GM19023 (cell line): Measurements from ENCODE around the gene ARL5C.

Experiments
- ATAC-seq: cut with Tn5 transposase; IDR thresholded peaks from one replicate; pipeline ENCODE4 v1.9.1; 2021; ENCODE audit warnings: mild to moderate bottlenecking, moderate library complexity; ENCODE audit not compliant: unreplicated experiment

The ARL5C gene

DNA sequence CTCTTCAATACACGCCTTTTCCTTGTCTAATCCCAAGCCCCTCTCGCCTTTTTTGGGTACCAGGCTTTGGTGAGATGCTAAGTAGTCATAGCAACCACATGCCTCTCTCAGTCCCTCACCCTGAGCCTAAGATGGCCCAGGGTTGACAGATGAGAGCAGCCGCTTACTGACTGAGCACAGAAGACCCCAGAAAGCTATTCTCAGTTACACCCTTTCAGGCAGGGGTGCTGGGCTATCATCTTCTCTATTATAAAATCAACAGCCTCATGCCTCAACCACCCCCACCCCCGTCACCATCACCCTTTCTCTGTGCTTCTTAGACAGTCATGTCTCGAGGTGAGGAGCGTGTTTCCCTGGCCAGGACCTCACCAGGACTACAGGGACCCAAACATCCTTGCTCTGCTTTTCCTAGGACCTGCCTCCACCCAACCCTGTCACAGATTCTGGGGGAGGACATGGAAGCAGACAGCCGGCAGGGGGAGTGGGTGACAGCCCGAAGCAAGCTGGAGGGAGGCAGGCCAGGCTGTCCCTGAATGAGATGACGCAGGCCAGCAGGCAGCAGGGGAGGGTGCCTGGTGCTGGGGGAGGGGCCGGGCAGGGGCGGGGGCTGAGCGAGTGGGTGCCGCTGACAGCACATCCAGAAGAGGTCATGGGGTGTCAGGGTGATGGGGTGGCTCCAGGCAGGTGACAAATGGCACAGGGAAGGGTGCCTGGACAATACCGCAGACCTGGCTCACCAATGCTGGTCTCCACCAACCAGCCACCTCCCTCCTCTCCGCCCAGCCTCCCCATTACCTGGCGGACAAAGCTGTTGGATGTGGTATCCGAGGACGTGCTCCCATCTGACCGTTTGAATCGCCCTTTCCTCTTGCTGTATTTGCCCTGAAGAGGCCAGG lies 28.4 kb upstream of the ARL5C start:
- ATAC-seq = no peak

GRCh38 chr17:39193346-39193745 lies 27.4 kb upstream of the ARL5C start:
- ATAC-seq = no peak

DNA sequence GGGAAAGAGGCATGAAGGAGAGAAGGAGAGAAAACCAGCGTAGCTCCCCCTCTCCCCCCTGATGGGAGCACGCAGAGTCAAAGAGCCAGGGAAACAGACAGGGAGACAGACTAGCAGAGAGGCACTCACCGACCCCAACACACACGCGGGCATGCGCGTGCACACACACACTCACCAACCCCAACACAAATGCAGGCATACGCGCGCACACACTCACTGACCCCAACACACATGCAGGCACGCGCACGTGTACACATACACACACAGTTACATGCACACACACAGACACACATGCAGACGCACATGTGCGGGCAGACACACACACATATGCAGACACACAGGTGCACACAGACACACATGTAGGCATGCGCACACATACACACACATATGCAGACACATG lies 26.9 kb upstream of the ARL5C start:
- no peak for ATAC-seq

DNA sequence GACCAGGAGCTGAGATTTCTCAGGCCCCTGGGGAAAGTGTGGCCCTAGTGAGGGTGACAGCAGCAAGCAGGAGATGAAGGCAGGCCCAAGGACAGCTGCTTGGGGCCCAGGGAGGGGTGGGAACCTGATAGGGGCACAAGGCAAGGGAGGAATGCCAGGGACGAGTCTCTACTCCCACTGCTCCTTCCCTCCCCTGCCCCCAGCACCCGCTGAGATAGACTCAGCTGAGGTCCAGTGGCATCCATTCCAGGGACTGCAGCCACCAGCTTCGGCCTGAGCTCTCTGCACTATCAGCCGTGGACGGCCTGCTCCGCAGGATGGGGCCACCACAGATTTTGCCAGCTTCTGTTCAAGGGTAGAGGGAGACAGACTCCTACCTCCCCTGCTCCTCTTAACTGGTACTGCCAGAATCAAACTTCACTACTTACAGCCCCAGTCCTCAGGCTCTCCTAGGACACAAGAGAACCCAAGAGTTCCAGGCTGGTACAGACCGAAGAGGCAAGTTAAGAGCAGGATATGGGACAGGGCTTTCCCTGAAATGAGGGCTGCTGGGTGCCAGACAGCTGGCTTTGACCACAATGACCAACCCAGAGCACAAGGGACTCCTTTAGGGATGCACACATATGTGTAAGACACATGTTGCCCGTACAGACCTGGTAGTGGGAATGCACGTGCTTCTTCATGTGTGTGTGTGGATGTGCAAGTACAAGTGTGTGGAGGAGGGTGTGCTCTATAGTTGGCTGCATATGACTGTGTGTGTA lies 26.0 kb upstream of the ARL5C start:
- ATAC-seq = no peak

DNA sequence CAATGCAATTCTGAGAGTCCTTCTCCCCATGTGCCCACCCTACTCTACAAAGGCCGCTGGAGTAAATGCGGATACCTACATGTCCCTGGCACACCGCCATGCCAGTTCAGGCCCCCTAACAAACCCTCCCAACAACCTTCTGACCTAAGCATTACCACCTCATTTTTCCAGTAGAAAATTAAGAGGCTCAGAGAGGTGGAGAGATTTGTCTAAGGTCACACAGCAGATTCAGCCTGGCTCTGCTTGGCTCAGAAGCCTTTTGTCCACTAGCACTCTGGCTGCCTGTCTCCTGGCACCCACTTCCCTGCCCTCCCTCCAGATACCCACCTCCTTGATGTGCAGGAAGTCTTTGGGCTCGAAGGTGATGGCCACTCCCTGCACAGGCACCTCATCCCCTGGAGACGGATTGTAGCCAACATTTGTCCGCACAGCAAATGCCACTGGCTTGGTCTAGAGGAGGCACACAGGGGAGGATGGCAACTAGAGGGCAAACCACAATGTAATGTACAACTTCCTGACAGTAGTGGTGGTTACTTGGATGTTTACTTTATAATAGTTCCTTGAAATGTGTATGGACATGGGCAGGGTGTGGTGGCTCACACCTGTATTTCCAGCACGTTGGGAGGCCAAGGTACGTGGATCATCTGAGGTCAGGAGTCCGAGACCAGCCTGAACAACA lies 21.3 kb upstream of the ARL5C start:
- no peak for ATAC-seq

DNA sequence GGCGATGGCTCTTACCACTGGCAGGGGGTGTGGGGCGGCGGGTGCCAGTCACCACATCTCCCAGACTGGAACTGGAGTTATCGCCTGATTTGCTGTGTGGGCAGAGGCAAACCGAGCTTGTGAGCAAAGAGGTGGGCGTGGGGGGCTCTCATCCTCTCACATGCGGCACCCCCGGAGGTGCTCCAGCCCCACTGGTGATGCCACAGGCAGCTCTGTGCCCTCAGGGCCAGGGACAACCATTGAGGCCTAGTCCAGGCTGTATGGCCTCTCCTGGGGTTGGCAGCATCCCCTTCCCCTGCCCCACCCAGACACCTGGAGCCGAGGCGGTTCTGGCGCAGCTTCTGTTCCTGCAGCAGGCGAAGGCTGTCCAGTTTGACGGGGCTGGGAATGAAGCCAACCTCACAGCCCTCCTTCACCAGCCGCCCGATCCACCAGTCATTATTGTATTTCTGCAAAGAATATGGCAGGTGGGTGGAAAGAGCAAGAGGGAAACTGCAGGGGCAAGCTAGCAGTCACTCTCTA lies 20.6 kb upstream of the ARL5C start:
- no peak for ATAC-seq

- no peak for ATAC-seq
These were observed 17.8 kb upstream of the ARL5C start for GRCh38 chr17:39183720-39184119.

- no peak for ATAC-seq
These were observed 17.1 kb upstream of the ARL5C start for GRCh38 chr17:39183045-39183444.

DNA sequence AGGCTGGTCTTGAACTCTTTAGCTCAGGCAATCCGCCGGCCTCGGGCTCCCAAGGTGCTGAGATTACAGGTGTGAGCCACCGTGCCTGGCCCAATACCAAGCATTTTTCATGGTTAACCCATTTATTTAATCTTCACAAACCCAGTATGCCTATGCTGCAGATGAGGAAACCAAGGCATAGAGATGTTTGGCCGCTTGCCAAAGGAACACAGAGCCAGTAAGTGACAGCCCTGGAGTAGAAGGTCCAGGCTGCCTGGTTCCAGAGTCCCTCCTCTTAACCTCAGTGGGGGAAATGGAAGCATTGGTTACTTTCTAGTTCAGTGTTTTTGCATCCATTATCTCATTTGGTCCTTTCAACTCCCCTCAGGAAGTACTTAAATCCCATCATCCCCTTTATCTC lies 15.3 kb upstream of the ARL5C start:
- ATAC-seq = no peak

DNA sequence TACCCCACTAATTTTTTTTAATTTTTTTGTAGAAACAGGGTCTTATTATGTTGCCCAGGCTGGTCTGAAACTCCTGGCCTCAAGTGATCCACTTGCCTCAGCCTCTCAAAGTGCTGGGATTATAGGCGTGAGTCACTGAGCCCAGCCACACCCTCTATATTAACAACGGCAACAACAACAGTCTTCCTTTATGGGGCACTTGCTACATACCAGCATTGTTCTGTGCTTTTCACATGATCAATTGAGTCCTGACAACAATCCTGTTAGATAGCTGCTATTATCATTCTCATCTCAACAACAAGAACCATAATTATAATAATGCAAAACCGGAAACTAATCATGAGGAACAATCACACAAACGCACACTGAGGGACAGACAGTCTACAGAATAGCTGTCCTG lies 12.6 kb upstream of the ARL5C start:
- no peak for ATAC-seq

DNA sequence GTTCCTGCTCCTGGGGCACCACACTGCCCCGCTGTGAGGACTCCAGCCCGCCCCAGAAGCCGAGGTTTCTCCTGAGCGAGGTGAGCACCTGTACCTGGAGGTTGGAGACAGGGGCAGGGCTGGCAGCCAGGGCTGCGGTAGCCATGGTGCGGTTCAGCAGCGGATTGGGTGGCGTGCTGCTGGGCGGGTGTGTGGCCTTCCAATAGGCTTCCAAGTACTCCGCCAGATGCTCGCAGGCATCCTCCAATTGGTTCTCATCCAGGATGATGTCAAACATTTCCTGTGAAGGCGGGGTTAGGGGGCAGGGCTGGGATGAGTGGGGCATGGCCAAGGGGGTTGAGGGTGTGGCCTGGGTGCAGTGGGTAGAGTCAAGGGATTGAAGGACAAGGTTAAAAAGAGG lies 11.3 kb upstream of the ARL5C start:
- ATAC-seq = no peak

- ATAC-seq = no peak
These were observed 9.7 kb upstream of the ARL5C start for GRCh38 chr17:39175695-39176093.

DNA sequence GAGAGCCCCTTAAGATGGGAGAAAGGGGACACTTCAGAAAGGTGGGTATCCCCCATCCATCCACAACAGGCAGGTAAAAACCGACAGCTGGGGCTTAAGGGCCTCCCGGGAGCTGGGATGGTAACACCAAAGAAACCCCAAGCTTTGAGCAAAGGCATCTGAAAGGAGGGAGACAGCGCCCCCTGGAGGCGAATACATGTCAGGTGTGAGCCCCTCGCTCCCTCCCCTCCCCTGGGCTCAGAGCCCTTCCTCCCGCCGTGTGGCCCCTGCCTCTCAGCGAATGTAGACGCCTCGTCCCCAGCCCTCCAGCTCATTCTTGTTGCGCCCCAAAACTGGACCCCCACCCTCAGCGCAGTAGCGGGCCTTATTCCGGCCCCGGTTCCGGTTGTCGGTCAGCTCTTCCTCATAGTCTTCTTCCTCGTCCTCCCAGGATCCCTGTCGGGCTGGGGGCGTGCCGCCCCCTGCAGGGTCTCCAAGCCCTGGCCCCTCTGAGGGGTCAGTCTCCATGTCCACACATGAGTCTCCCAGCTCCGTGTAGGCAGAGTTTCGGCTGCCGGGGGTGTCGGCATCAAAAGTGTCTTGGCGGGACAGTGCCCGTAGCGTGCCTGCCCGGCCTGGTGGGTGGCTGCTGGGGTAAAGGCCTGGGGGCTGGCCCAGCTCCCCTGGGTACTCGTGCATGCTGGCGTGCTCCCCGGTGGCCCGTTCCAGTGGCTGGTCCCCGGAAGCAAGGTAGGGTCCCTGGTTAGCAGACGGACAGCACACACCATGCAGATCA lies 9.1 kb upstream of the ARL5C start:
- no peak for ATAC-seq

DNA sequence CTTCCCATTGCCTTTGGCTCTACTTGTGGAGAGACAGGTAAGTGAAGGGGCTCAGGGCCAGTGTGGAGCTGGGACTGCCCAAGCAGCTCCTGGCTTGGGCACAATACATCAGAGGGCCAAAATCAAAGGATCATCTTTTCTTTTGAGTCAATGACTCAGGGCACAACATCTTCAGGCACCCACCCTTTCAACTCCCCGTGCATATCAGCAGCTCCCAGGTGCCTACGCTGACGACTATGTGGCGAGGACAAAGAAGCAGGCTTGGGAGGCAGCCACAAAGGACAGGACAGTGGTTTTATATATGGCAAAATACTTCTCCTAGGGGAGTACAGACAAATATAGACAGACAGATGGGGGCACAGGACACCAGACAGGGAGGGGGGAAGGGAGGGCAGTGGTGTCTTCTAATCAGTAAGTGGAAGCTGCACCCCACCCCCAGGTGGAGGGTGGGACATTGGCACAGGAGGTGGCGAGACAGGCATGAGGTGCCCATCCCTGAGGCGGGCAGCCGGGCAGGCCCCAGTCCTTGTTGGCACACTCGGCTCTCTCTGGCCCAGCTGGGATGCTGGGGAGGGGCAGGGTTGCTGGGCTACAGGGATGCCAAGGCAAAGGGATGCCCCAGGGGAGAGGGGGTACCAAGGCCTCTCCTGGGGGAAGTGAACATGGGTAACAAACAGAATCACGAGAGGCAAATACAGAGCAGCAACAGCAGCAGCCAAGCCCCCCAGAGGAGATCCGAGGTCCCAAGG lies 7.7 kb upstream of the ARL5C start:
- ATAC-seq = no peak

DNA sequence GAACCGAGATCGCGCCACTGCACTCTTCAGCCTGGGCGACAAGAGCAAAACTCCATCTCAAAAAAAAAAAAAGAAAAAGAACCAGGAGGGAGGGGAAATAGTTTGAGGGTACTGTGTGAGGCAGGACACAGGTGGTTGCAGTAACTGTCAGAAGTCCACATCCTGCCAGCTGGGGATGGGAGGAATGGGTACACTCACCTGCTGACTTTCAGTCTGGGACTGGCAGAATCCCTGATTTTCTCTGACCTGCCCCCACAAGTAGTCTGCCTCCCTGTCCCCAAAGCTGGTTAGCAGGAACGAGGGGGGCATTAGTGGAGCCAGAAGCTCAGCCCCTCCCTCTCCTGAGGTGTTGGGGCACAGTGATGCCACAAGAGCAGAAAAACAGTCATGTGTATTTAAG lies 7.1 kb upstream of the ARL5C start:
- ATAC-seq = no peak

GRCh38 chr17:39171933-39172332 lies 6.0 kb upstream of the ARL5C start:
- no peak for ATAC-seq

- ATAC-seq = no peak
These were observed 4.6 kb upstream of the ARL5C start for GRCh38 chr17:39170558-39170957.

DNA sequence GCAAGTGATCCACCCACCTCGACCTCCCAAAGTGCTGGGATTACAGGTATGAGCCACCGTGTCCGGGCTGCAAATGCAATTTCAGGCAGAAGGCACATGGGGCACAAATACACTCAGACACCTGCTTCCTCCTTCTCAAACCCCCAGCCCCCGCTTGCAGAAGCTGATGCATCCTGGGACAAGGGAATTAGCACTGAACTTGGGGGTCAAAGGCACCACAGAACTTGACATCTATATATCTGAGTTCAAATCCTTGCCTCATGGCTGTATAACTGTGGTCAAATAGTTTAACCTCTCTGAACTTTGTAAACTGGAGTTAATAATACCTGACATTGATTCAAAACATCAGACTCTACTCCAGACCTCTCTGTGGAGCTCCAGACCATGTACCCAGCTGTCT lies 4.1 kb upstream of the ARL5C start:
- ATAC-seq = no peak

GRCh38 chr17:39169518-39169917 lies 3.6 kb upstream of the ARL5C start:
- no peak for ATAC-seq

GRCh38 chr17:39169101-39169500 lies 3.1 kb upstream of the ARL5C start:
- ATAC-seq = no peak
